Fibroblast of mammary gland (primary cell): ENCODE measurements around the gene ARIH2.
A peak's percentile ranks its signal among the peaks of the same experiment; 100 is the strongest.

Experiments used
- DNase-seq: peaks from one replicate; pipeline ENCODE4 v3.0.0-alpha.2; 2010; ENCODE audit warnings: low read depth
- H3K4me3 ChIP-seq: 2 replicates; pipeline ENCODE4 v1.5.1; 2011; ENCODE audit warnings: low read depth, mild to moderate bottlenecking, low read length, moderate library complexity; ENCODE audit not compliant: control insufficient read depth
- TF ChIP-seq, protein P1 (sequence below): conservative IDR thresholded peaks from 2 replicates; pipeline ENCODE4 v1.5.1; 2011; ENCODE audit warnings: low read depth, low read length, inconsistent platforms; ENCODE audit not compliant: control insufficient read depth, insufficient read depth

The ARIH2 gene

DNA sequence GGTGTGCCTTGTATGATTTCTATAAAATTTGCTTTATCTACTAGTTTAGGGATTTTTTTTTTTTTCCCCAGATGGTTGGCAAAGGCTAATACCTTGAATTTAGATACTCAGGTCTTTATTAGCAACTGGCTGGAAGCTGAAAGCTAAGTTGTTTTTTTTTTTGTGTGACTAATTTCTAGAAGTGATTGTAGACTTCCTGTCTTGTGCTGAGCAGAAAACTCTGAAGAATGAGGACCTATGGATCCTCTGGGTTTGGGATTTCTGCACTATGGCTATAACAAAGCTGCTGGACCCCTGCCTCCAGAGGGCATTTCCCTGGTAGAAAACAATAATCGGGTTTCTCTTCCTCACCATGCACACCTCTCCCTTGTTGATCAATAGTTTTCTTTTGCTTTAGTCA, 10.0 kb downstream of the ARIH2 start:
- TF ChIP-seq, protein P1, sequence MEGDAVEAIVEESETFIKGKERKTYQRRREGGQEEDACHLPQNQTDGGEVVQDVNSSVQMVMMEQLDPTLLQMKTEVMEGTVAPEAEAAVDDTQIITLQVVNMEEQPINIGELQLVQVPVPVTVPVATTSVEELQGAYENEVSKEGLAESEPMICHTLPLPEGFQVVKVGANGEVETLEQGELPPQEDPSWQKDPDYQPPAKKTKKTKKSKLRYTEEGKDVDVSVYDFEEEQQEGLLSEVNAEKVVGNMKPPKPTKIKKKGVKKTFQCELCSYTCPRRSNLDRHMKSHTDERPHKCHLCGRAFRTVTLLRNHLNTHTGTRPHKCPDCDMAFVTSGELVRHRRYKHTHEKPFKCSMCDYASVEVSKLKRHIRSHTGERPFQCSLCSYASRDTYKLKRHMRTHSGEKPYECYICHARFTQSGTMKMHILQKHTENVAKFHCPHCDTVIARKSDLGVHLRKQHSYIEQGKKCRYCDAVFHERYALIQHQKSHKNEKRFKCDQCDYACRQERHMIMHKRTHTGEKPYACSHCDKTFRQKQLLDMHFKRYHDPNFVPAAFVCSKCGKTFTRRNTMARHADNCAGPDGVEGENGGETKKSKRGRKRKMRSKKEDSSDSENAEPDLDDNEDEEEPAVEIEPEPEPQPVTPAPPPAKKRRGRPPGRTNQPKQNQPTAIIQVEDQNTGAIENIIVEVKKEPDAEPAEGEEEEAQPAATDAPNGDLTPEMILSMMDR, result no peak
- no peak overlapping the region for H3K4me3 ChIP-seq
- no peak for DNase-seq

DNA sequence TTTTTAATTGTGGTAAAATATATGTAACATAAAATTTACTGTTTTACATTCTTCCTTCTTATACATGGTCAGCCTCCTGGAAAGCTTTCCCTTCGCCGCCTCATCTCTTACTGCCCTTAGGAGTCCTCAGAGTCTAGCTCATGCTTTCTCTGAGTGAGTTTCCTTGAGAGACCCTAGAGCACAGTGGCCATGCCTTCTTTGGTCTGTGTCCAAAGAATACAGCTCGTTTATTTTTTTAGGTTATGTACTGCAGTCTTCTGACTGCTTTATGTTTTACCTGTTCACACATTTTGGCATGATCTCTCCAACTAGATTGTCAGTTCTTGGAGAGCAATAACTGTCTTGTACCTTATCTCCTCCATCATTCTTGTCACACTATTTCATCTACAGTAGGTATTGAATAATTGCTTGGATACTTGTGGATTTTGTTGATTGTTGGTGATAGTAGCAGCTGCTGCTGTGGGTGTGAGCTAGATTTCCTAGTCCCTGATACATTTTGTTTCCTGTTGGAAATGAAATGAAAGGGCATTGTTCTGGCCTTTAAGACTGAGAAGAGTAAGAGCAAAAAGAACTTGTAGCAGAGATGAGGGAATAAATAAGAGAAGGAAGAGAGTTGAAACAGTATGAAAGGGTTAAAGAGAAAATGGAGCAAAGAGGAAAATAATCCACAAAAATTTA, 10.9 kb downstream of the ARIH2 start:
- no peak for DNase-seq
- no peak overlapping the region for H3K4me3 ChIP-seq
- TF ChIP-seq, protein P1, result no peak

DNA sequence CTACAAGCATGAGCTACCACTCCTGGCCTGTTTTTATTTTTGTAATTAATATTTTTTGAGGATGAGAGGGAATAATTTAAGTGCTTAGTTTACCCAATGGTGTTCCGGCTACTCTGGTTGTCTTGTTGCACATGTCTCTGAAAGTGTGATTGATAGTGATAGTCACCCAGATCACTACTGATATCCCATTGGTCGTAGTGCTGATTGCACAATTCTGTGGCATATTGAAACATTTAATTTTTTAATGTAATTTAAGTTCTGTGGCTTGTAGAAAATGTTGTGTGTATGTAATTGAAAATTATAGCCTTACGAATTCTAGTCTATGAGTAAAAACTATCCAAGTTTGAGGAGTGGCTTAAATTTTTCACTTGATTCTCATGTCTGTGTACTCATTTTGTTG, 11.9 kb downstream of the ARIH2 start:
- peak; percentile 59 for DNase-seq
- H3K4me3 ChIP-seq, result no peak overlapping the region
- TF ChIP-seq, protein P1, result no peak

DNA sequence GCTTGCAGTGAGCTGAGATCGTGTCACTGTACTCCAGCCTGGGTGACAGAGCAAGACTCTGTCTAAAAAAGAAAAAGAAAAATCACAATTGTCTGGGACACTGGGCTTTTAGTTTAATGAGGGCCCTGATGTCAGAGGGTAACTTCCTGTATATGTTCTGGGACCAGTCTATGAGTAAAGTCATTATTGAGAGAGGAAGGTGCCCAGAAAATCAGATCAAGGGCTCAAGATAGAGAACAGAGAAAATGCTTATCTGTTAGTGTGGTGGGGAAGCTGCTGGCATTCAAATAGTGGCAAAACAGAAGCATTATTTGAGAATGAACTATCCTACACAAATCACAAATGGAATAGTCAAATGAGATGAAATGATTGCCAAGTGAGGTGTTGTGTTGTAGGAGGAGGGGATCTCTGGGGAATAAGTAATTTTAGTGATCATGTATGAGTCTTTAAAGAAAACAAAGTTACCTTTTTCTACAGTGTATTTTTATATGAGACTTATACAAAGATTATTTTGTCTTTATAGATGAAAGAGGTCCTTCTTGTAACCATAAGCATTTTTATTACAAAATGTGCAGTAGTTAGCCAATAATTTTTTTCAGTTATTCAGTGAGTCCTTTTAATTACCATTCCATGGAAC, 13.4 kb downstream of the ARIH2 start:
- TF ChIP-seq, protein P1, result no peak
- no peak for DNase-seq
- no peak overlapping the region for H3K4me3 ChIP-seq

DNA sequence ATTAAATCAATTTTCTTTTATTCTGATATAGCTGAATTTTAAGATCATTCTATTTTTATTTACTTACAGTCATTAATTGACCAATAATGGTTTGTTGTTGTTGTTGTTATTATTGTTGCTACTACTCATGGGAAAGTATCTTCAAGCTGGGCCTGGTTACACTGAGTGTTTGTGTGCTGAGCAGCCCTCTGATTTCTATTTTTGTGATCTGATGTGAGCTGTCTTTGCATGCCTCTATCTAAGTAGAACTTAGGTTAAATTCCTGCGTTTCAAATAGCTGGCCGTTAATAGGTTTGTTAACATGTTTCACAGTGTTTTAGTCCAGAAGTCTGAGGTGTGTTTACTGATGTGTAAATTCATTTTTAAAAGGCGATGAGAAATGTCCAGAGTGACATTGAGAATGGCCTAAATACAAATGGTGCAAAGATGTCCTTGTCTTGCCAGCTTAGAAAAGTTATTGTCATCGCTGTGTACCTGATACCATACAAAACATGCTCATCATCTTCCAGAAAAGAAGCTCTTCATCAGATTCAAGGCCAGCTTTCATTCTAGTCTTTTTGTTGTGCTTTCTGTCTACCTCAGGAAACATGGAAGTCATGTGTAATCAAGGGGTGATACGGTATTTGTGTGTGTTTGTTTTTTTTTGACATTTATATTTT, 15.8 kb downstream of the ARIH2 start:
- no peak for DNase-seq
- H3K4me3 ChIP-seq, result no peak overlapping the region
- TF ChIP-seq, protein P1, result no peak

DNA sequence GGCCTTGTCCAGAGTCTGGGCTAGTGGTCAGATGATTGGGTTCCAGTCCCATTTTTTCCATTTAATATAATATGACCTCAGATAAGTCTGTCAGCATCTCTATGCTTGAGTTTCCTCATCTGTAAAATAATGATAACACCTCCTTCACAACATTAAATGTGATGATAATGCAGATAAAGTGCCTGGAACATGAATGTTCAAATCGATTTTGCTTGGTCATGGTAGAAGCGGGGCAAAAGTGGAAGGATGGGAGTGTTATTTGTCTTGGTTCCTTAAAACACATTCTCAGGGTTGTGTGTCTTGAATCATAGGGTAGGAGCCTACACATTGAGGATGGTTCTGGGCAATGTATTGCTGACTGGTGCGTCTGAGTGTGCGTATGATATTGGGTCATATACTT, 16.9 kb downstream of the ARIH2 start:
- no peak overlapping the region for H3K4me3 ChIP-seq
- no peak for DNase-seq
- TF ChIP-seq, protein P1, result no peak

DNA sequence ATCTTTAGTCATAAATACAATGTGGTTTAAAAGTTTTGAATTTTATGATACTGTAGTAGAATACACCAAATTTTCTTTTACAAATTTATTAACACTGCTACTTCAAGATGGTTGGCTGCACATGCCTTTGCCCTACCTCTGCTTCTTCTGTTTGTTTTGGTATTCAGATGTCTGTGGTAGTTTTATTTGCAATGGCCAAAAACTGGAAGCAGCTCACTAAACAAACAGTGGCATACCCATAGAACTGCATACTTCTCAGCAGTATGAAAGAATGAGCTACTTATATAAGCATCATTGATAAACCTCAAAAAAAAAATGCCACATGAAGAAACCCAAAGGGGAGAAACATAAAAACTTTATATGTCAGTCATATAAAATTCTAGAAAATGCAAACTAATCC, 19.5 kb downstream of the ARIH2 start:
- DNase-seq, result no peak
- TF ChIP-seq, protein P1, result no peak

More for the DNA sequence above, 19.5 kb downstream of the ARIH2 start:
- H3K4me3 ChIP-seq, result no peak overlapping the region
